Skin of body (tissue), 2 donors: ENCODE data around the gene ACTMAP. TPM values are rescaled to one million over a fixed set of nuclear protein-coding genes. Genes with fewer than 3 reads are reported as not detected.
"Not testable (repeated sequence)": the region's sequence is repeated elsewhere in the genome, so short reads cannot be mapped to it uniquely, and the experiment has no call there.

ENCODE experiments used
- DNase-seq: peaks from one replicate; lab custom pipeline; 2025; lab: John Stamatoyannopoulos, UW
- total RNA-seq: library from RNA; depleted of rRNA; stranded (reverse); fragments of >200 nt; gene quantifications from one replicate; pipeline ENCODE4 v1.2.3, GENCODE V29; 2014

ACTMAP gene, protein sequence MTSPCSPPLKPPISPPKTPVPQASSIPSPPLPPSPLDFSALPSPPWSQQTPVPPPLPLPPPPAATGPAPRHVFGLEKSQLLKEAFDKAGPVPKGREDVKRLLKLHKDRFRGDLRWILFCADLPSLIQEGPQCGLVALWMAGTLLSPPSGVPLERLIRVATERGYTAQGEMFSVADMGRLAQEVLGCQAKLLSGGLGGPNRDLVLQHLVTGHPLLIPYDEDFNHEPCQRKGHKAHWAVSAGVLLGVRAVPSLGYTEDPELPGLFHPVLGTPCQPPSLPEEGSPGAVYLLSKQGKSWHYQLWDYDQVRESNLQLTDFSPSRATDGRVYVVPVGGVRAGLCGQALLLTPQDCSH
- total RNA-seq: 1.3 TPM

DNA sequence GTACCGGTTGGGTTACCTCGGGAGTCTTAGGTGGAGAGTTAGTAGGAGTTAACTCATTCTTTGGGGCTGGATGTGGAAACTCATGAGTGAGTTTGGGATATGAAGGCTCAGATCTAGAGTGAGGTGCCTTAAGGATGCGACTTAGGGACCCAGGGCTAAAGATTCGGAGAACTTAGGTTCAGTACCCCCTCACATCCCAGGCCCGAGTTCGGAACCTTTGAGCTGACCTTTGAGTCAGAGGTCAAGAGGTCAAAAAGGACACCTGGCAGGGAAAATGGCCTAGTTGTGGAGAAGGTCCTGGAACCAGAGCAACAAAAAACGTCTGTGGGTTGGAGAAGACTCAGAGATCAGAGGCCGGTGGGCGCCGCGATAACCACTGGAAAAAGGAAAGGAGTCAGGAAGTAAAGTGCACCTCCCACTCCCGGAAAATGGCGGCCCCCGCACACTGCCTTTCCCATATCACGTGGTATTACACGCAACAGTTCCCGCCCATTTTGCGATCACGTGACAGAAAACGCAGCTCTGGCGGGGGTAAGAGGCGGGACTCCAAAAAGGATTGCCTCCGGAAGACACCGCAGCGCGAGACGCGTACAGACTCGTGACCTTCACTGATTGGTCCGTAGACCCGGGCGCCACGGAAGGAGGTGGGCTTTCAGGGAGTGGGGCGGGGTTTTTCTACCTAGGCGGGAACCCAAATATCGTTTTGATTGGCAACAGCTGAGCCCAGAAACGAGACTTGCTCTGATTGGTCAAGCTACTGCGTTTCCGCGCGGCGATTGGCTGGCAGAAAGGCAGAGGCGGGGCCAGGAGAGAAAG is at the start of gene ACTMAP:
Gene ACTMAP, minus strand, starts transcription at position 420 of the 816 bp plus-strand sequence. CDS start 674 bp downstream, outside the sequence.
- DNase-seq: peak; percentile 100

- no peak for DNase-seq
Observed at GRCh38 chr19:40799558-40800338, 49.5 kb upstream of the ACTMAP start.

GRCh38 chr19:40798683-40799557 is 48.6 kb upstream of the ACTMAP start, which contains the start of gene EGLN2:
TSS of gene EGLN2 (plus strand) at chr19:40799191. CDS start at chr19:40800573, 1,382 bp downstream.
- DNase-seq: peak; percentile 99

DNA sequence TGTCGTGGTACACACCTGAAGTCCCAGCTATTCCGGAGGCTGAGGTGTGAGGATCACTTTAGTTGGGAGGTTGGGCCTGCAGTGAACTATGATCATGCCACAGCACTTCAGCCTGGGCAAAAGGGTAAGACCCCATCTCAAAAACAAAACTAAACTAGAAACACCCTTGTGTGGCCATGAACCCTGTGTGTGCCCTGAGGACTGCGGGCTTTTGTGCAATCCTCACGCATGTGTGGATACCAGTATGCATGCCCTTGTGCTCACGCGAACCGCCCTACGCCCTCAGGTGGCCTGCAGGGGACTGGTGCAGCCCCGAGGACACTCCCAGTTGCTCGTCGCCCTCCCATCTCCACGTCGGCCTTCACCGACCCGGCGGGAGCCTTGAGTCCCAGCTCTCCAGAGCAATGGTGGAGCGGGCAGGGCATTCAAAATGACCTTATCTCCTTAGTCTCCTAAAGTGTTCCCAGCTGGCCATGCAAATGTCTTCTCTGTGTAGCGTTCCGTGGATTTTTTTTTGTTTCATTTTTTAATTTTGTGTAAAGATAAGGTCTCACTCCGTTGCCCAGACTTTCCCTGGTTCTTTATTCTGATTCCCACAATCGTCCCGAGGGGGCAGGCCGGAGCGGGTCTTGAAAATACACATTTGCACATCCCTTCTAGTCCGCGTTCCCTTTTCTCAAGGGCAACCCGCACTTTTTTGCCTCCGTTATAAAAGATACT is 47.8 kb upstream of the ACTMAP start:
- DNase-seq: no peak

DNA sequence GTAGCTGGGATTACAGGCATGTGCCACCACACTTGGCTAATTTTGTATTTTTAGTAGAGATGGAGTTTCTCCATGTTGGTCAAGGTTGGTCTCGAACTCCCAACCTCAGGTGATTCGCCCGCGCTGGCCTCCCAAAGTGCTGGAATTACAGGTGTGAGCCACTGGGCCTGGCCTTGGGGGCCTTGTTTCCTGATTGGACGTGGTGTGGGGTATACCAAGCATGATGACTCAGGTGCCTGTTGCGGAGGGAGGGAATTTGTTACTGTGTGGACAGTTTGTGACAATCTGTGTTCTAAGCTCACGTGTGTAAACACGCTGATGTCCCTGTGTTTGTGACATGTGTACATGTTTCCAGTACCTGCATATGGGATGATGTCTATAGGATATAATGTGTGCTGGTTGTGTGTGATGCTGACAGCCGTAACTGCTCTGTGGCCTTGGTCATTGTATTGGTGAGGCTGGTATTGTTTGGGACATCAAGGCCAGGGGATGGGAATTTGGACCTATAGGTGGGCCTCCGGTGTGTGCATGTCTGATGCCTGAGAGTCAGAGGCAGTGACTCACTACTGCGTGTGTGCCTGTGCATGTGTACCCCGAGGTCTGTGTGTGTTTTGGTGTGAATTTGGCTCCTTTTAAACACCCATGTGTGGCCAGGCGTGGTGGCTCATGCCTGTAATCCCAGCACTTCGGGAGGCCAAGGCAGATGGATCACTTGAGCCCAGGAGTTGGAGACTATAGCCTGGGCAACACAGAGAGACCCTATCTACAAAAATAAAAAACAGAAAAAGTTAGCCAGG is 47.1 kb upstream of the ACTMAP start:
- no peak for DNase-seq

GRCh38 chr19:40791996-40792395 is 41.7 kb upstream of the ACTMAP start:
- DNase-seq: no peak

- DNase-seq: no peak
Observed at GRCh38 chr19:40791349-40791748, 41.1 kb upstream of the ACTMAP start.

GRCh38 chr19:40786060-40787037 is 36.1 kb upstream of the ACTMAP start:
- DNase-seq: no peak

DNA sequence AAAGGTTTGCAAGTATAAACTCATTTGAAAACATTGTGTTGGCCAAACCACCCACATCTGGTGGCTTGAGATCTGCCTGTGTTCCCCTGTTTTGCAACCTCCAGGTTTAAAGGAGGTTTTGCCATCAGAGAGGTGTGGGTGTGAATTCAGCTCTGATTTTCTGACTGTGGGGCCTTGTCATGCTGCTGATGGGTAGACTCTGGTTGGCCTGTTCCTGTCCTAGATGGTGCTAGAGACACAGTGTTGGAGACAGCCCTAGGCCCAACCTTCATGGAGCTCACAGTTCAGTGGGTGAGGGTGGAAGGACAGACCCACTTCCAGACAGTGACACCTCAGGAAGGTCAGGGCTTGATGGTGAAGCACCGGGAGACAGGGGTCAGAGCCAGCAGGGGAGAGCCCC is 35.2 kb upstream of the ACTMAP start:
- DNase-seq: no peak

DNA sequence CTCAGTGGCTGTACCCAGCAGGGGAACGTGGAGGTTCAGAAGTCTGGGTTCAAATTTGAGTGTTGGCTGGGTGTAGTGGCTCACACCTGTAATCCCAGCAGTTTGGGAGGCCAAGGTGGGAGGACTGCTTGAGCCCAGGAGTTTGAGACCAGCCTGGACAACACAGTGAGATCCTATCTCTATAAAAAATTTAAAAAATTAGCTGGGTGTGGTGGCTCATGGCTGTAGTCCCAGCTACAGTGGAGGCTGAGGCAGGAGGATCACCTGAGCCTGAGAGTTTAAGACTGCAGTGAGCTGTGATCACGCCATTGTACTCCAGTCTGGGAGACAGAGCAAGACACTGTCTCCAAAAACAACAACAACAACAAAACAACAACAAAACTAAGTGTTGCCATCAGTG is 33.9 kb upstream of the ACTMAP start:
- not testable (repeated sequence) for DNase-seq

DNA sequence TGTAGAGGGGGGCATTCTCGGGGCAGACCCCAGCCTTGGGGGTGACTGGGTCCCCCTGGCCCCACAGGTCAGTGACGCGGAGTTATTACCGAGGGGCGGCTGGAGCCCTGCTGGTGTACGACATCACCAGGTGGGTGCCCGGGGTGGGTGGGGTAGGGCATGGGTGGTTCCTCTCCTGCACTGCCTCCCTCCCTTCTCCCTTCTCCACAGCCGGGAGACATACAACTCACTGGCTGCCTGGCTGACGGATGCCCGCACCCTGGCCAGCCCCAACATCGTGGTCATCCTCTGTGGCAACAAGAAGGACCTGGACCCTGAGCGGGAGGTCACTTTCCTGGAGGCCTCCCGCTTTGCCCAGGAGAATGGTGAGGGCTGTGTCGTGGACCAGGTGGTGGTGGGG is 33.4 kb upstream of the ACTMAP start:
- DNase-seq: no peak

- DNase-seq: no peak
Observed at GRCh38 chr19:40781140-40781539, 30.9 kb upstream of the ACTMAP start.

- DNase-seq: no peak
Observed at GRCh38 chr19:40780582-40780981, 30.3 kb upstream of the ACTMAP start.

- DNase-seq: peak; percentile 98
Observed at GRCh38 chr19:40778706-40779284, 28.5 kb upstream of the ACTMAP start.

DNA sequence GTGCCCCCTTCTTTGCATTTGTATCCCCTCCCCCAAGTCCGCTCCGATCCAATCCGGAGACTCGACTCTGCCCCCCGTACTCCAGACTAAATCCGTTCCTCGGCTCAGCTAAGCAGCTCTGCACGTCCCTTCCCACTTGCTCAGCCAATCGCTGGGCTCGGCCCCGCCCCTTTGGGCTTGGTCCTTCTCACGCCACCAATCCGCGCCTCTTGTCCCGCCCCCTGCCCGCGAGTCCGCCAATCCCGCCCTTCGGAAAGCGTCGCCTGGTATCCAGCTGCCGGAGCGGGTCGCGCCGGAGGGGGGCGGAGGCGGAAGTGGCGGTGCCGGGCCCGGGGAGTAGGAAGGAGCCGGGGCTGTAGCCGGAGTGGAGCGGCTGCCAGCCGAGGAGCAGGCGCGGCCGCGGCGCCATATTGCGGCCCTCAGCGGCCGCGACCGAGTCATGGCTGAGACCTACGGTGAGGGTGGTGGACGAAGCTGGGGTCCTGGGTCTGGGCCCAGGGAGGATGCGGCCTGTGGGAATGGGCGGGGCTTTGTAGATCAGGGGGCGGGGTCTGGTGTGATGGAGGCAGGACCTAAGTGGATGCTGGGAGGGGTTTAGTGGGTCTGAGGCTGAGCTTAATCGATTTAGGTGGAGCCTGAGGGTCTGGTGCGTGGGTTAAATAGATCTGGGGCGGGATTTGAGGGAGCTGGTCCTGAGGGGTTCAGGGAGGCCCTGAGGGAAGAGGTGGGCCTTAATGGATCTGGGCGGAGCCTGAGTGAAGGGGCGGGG is 27.8 kb upstream of the ACTMAP start, which contains the start of gene RAB4B:
Gene RAB4B, plus strand, starts transcription at position 311 of the 769 bp plus-strand sequence. Its CDS starts 129 bp downstream, at position 440.
- DNase-seq: peak; percentile 100

DNA sequence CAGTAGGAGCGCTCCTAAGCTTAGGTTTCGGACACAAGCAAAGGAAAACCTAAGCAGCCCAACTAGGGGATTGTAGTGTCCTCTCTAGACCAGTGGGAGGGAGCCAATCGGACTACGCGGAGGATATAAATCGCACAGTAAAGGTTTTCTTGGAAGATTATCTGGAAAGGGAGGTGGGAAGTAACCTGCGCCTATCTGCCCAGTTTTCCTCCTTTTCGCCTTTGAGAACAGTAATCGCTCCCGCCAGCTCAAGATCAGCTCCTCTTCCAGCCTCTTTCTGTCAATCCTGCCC is 27.3 kb upstream of the ACTMAP start:
- DNase-seq: no peak
